H1 (cell line): ENCODE measurements around the gene ADSS1. TPM values are rescaled to one million over a fixed set of nuclear protein-coding genes. Genes with fewer than 3 reads are reported as not detected.

Experiments
- CTCF ChIA-PET: fragments of 300-600 bp; sonication (Branson Sonifier 250); formaldehyde crosslinking; loops from one replicate; lab custom pipeline; 2021; ENCODE audit not compliant: partially characterized antibody; lab: Charles Lee
- POLR2A ChIA-PET: fragments of 300-600 bp; sonication (Branson Sonifier 250); formaldehyde crosslinking; loops from one replicate; lab custom pipeline; 2021; ENCODE audit warnings: inconsistent platforms; ENCODE audit not compliant: partially characterized antibody; lab: Charles Lee
- DNase-seq, 2 experiments: peaks; one replicate each; pipeline versions ENCODE4 v3.0.0 to v3.0.0-alpha.2; 2010 to 2022; ENCODE audit warnings: low spot score in 2 of 2, low read depth in 1 of 2, mixed read lengths in 1 of 2
- FAIRE-seq: peaks from 2 replicates; lab custom pipeline; 2011; peaks lifted over from hg19 to GRCh38; lab: Jason Lieb, UNC
- H2AFZ ChIP-seq: 2 replicates; pipeline ENCODE4 v1.8.1; 2012; ENCODE audit warnings: low read length, inconsistent platforms
- H2AK5ac ChIP-seq: 2 replicates; pipeline ENCODE4 v1.6.1; 2013; ENCODE audit warnings: low read depth, low read length
- H2BK120ac ChIP-seq: replicated peaks from 2 replicates; pipeline ENCODE3; 2013; ENCODE audit warnings: low read depth, low read length, inconsistent platforms
- H2BK12ac ChIP-seq: 2 replicates; pipeline ENCODE4 v1.6.1; 2013; ENCODE audit warnings: low read depth, low read length
- H2BK15ac ChIP-seq: 2 replicates; pipeline ENCODE4 v1.6.1; 2013; ENCODE audit warnings: low read length
- H2BK20ac ChIP-seq: 2 replicates; pipeline ENCODE4 v1.6.1; 2013; ENCODE audit warnings: low read length
- H2BK5ac ChIP-seq: 2 replicates; pipeline ENCODE4 v1.6.1; 2013; ENCODE audit warnings: low read depth, low read length
- H3K14ac ChIP-seq: 2 replicates; pipeline ENCODE4 v1.6.1; 2013; ENCODE audit warnings: inconsistent platforms; ENCODE audit not compliant: insufficient read length
- H3K18ac ChIP-seq: 2 replicates; pipeline ENCODE4 v1.6.1; 2013; ENCODE audit warnings: low read length; ENCODE audit errors: extremely low read depth
- H3K23ac ChIP-seq: 2 replicates; pipeline ENCODE4 v1.6.1; 2013; ENCODE audit warnings: inconsistent platforms; ENCODE audit not compliant: insufficient read length
- H3K23me2 ChIP-seq: 2 replicates; pipeline ENCODE4 v1.6.1; 2013; ENCODE audit warnings: low read depth, low read length
- H3K27ac ChIP-seq: 2 replicates; pipeline ENCODE4 v1.6.1; 2011; ENCODE audit warnings: low read depth, low read length, inconsistent platforms
- H3K27me3 ChIP-seq, 4 experiments: replicated peaks in 1 of 4; 1 replicate in 1 of 4; 2 replicates in 3 of 4; pipeline versions ENCODE4 v1.6.1 to v1.8.1; 2011 to 2013; ENCODE audit warnings: low read length in 3 of 4, mild to moderate bottlenecking in 3 of 4, inconsistent platforms in 2 of 4, mixed read lengths in 2 of 4, moderate library complexity in 1 of 4; ENCODE audit not compliant: control insufficient read depth in 3 of 4, insufficient read depth in 3 of 4; ENCODE audit errors: extremely low read depth in 1 of 4
- H3K36me3 ChIP-seq, 4 experiments: 2 replicates each; pipeline versions ENCODE4 v1.6.1 to v1.8.1; 2011 to 2013; ENCODE audit warnings: mild to moderate bottlenecking in 4 of 4, low read length in 3 of 4, moderate library complexity in 2 of 4, control low read depth in 1 of 4, inconsistent platforms in 1 of 4; ENCODE audit not compliant: insufficient read depth in 4 of 4, control insufficient read depth in 2 of 4
- H3K4ac ChIP-seq: replicated peaks from 2 replicates; pipeline ENCODE3; 2013; ENCODE audit warnings: low read length, low read depth, mixed read lengths, inconsistent platforms; ENCODE audit not compliant: insufficient read length
- H3K4me1 ChIP-seq, 4 experiments: replicated peaks in 1 of 4; 1 replicate in 1 of 4; 2 replicates in 3 of 4; pipeline versions ENCODE4 v1.6.1 to v1.8.1; 2011 to 2013; ENCODE audit warnings: low read length in 3 of 4, inconsistent platforms in 2 of 4, mixed read lengths in 1 of 4; ENCODE audit not compliant: insufficient read depth in 4 of 4, control insufficient read depth in 3 of 4
- H3K4me2 ChIP-seq, 2 experiments: 2 replicates each; pipeline versions ENCODE4 v1.6.1 to v1.8.1; 2011 to 2013; ENCODE audit warnings: low read depth in 2 of 2, low read length in 2 of 2, control low read depth in 1 of 2, inconsistent platforms in 1 of 2, mild to moderate bottlenecking in 1 of 2; ENCODE audit not compliant: insufficient read depth in 1 of 2
- H3K4me3 ChIP-seq, 4 experiments: fragments of 200-600, 300-600 bp in 1 of 4; sonication (generic), shearing (Covaris generic), sonication (Bioruptor Twin) in 1 of 4; 2 replicates each; pipeline versions ENCODE4 v1.5.1 to v1.8.1; 2011 to 2016; ENCODE audit warnings: low read length in 4 of 4, low read depth in 3 of 4, control low read depth in 2 of 4, inconsistent platforms in 2 of 4, mild to moderate bottlenecking in 2 of 4, mixed read lengths in 1 of 4, moderate library complexity in 1 of 4; ENCODE audit not compliant: insufficient read depth in 2 of 4; ENCODE audit errors: extremely low read depth in 1 of 4
- H3K56ac ChIP-seq: replicated peaks from 2 replicates; pipeline ENCODE3; 2013; ENCODE audit warnings: low read depth, mild to moderate bottlenecking, mixed read lengths, low read length, inconsistent platforms; ENCODE audit not compliant: insufficient read length
- H3K79me1 ChIP-seq: 2 replicates; pipeline ENCODE4 v1.6.1; 2013; ENCODE audit warnings: low read depth, low read length, control low read depth
- H3K79me2 ChIP-seq, 2 experiments: 2 replicates each; pipeline versions ENCODE4 v1.6.1 to v1.8.1; 2012 to 2013; ENCODE audit warnings: low read length in 2 of 2, mild to moderate bottlenecking in 2 of 2, inconsistent platforms in 1 of 2; ENCODE audit not compliant: insufficient read depth in 2 of 2, control insufficient read depth in 1 of 2
- H3K9ac ChIP-seq, 4 experiments: replicated peaks in 1 of 4; 1 replicate in 1 of 4; 2 replicates in 3 of 4; pipeline versions ENCODE4 v1.6.1 to v1.8.1; 2011 to 2013; ENCODE audit warnings: low read depth in 3 of 4, low read length in 3 of 4, control low read depth in 2 of 4, mild to moderate bottlenecking in 2 of 4, moderate library complexity in 2 of 4, inconsistent platforms in 1 of 4; ENCODE audit errors: extremely low read depth in 1 of 4
- H3K9me3 ChIP-seq, 2 experiments: 2 replicates each; pipeline versions ENCODE4 v1.6.1 to v1.8.1; 2012 to 2013; ENCODE audit warnings: mild to moderate bottlenecking in 2 of 2, moderate library complexity in 2 of 2, control low read depth in 1 of 2, inconsistent platforms in 1 of 2, low read depth in 1 of 2, low read length in 1 of 2, mixed read lengths in 1 of 2; ENCODE audit not compliant: insufficient read depth in 2 of 2
- H4K20me1 ChIP-seq, 2 experiments: replicated peaks in 1 of 2; 2 replicates each; pipeline versions ENCODE3 to v1.8.1; 2011 to 2013; ENCODE audit warnings: inconsistent platforms in 2 of 2, low read length in 2 of 2, mild to moderate bottlenecking in 1 of 2; ENCODE audit not compliant: insufficient read depth in 2 of 2, control insufficient read depth in 1 of 2
- H4K5ac ChIP-seq: 2 replicates; pipeline ENCODE4 v1.6.1; 2013; ENCODE audit warnings: low read length, low read depth, mixed read lengths, inconsistent platforms; ENCODE audit not compliant: insufficient read length
- H4K8ac ChIP-seq: 2 replicates; pipeline ENCODE4 v1.8.0; 2013; ENCODE audit warnings: mild to moderate bottlenecking, moderate library complexity, low read length, inconsistent platforms; ENCODE audit not compliant: insufficient read depth; ENCODE audit errors: extremely low read depth
- H4K91ac ChIP-seq: replicated peaks from 2 replicates; pipeline ENCODE3; 2013; ENCODE audit warnings: low read length, mixed read lengths, inconsistent platforms; ENCODE audit not compliant: insufficient read length
- ASH2L ChIP-seq: fragments of 200-600, 300-600 bp; sonication (generic); IDR thresholded peaks from one replicate; pipeline ENCODE4 v1.7.1; 2017; ENCODE audit warnings: low read length
- CTBP2 ChIP-seq: IDR thresholded peaks from 2 replicates; pipeline ENCODE4 v1.7.0; 2011; ENCODE audit warnings: borderline replicate concordance, mild to moderate bottlenecking, moderate library complexity, mixed read lengths, low read length; ENCODE audit not compliant: insufficient read depth, insufficient read length
- EZH2 ChIP-seq: fragments of 200-600 bp; sonication (generic); IDR thresholded peaks from 2 replicates; pipeline ENCODE4 v1.7.1; 2012; ENCODE audit warnings: low read depth, mild to moderate bottlenecking, moderate library complexity, low read length, inconsistent platforms; ENCODE audit not compliant: severe bottlenecking
- FOSL1 ChIP-seq: IDR thresholded peaks from 2 replicates; pipeline ENCODE4 v1.6.1; 2011; ENCODE audit warnings: mild to moderate bottlenecking, low read depth, low read length, moderate library complexity; ENCODE audit not compliant: insufficient read depth
- JUN ChIP-seq: IDR thresholded peaks from 2 replicates; pipeline ENCODE4 v1.6.1; 2011; ENCODE audit warnings: low read depth, mild to moderate bottlenecking, improper control_type of control experiment, low read length
- KDM4A ChIP-seq: IDR thresholded peaks from one replicate; pipeline ENCODE4 v1.7.1; 2012; ENCODE audit warnings: low read depth, mild to moderate bottlenecking, moderate library complexity, low read length, inconsistent platforms; ENCODE audit not compliant: severe bottlenecking
- WGBS, 2 experiments: shearing (Covaris generic) in 1 of 2; methylation state at CpG; one replicate each; pipeline versions ENCODE4 v1.1.6 to v1.1.7; 2013 to 2015; ENCODE audit warnings: low lambda C conversion rate in 2 of 2, mixed read lengths in 2 of 2, inconsistent platforms in 1 of 2, low coverage in 1 of 2, missing lambda C conversion rate in 1 of 2; ENCODE audit not compliant: insufficient replicate concordance in 2 of 2, insufficient coverage in 1 of 2, insufficient read length in 1 of 2; ENCODE audit errors: extremely low coverage in 1 of 2, missing lambda C conversion rate in 1 of 2; 5-methylcytosine and 5-hydroxymethylcytosine counted together
- polyA plus RNA-seq, 7 experiments: library from polyadenylated mRNA; depleted of rRNA in 3 of 7; stranded (reverse) in 5 of 7; unstranded in 2 of 7; fragments of >200 nt in 5 of 7; fragments of 200-250 nt in 2 of 7; gene quantifications; 1 replicate in 5 of 7; 2 replicates in 1 of 7; 4 replicates in 1 of 7; pipeline versions ENCODE4 v1.2.1 to v1.2.3, GENCODE V29; 2011 to 2013; ENCODE audit warnings: missing spikeins in 2 of 7, mixed read lengths in 2 of 7
- total RNA-seq: library from RNA; stranded (reverse); fragmentation: NEBNext Ultra II Directional; extraction: Animal tissue kit (Norgen Biotek cat#: 25700); gene quantifications from 2 replicates; pipeline ENCODE4 v1.2.1, GENCODE V29; 2021

ADSS1 gene
- total and polyA plus RNA-seq, 2 of the 8 experiments (the other 6 are each of a cell fraction or from before 2014, with no cell fraction given): 7.1 to 7.9 TPM

- DNase-seq (no peak), FAIRE-seq (no peak)
- H4K5ac ChIP-seq: no peak overlapping the region
- no peak overlapping the region for H2AFZ ChIP-seq
- no peak overlapping the region for H4K8ac ChIP-seq
- ChIA-PET CTCF (interaction anchor here (1.2 to 1.8 kb wide), 3 partner anchors 14 to 52 kb away, joined by 3 to 4 read pairs (median 4); no protein-coding TSS in a partner anchor), POLR2A (interaction anchor here (0.7 kb wide), 1 partner anchor 9 kb away, joined by 3 read pairs; no protein-coding TSS in a partner anchor)
- H2BK12ac ChIP-seq: no peak overlapping the region
- no peak overlapping the region for H4K91ac ChIP-seq
- H3K4me3 ChIP-seq: no peak overlapping the region
- H3K18ac ChIP-seq: no peak overlapping the region
- no peak overlapping the region for H2BK5ac ChIP-seq
- H2BK20ac ChIP-seq: no peak overlapping the region
- H3K4me2 ChIP-seq: no peak overlapping the region
- no peaks in the 10 kb centered on the region for H3K23me2 ChIP-seq
- peaks cover 0 to 31% (median 2%) of the 10 kb centered on the region in 4 experiments; a peak in 3 of 8 replicates for H3K36me3 ChIP-seq
- H3K14ac ChIP-seq: no peak overlapping the region
- H4K20me1 ChIP-seq: peaks cover 0 to 4% of the 10 kb centered on the region in 2 experiments
- no peaks in the 10 kb centered on the region for H3K9me3 ChIP-seq
- H3K27ac ChIP-seq: no peak overlapping the region
- H3K9ac ChIP-seq: no peak overlapping the region
- no peaks in the 10 kb centered on the region; a peak in 1 of 7 replicates for H3K4me1 ChIP-seq
- H3K4ac ChIP-seq: no peak overlapping the region
- no peak overlapping the region for H2AK5ac ChIP-seq
- no peaks in the 10 kb centered on the region for H3K27me3 ChIP-seq
- H3K79me2 ChIP-seq: no peaks in the 10 kb centered on the region
- H3K23ac ChIP-seq: no peak overlapping the region
- H3K56ac ChIP-seq: no peak overlapping the region
- no peak overlapping the region for H2BK15ac ChIP-seq
- 95% methylated on average over 7 of the region's 22 CpGs; no CpG with 5 or more reads in 1 of the 2 experiments for WGBS, 2 experiments
- H2BK120ac ChIP-seq: no peak overlapping the region
- no peaks in the 10 kb centered on the region for H3K79me1 ChIP-seq
- TF ChIP-seq JUN (no peak), EZH2 (no peak), KDM4A (no peak), CTBP2 (no peak), FOSL1 (no peak), ASH2L (no peak)
Observed at GRCh38 chr14:104717137-104717536, 6.9 kb upstream of the ADSS1 start.
